ENCODE data around the gene TRIM75.
A peak's percentile ranks its signal among the peaks of the same experiment; 100 is the strongest.

Gene TRIM75

GRCh38 chr4:165055601-165056000, 1.9 kb downstream of the TRIM75 start:
- Histone ChIP-seq H3K79me1 (replicated peaks; ENCODE audit: low read length, poor library complexity, severe bottlenecking) (no peaks in the 10 kb centered on the region), H3K9ac (ENCODE audit: low read length) (no peak overlapping the region), H2BK120ac (ENCODE audit: low read depth, low read length) (no peak overlapping the region), H2AK5ac (ENCODE audit: low read length, severe bottlenecking) (no peak overlapping the region), H3K4me2 (ENCODE audit: low read length, poor library complexity, severe bottlenecking) (no peak overlapping the region), H3K36me3 (ENCODE audit: control insufficient read depth in 1 of 2, insufficient read depth in 2 of 2, low read depth in 1 of 2, low read length in 2 of 2) (no peaks in the 10 kb centered on the region), H4K8ac (ENCODE audit: low read length) (no peak overlapping the region), H3K27me3 (ENCODE audit: control insufficient read depth in 1 of 2, insufficient read depth in 1 of 2, low read length in 2 of 2) (no peaks in the 10 kb centered on the region), H3K23ac (ENCODE audit: low read length in 2 of 2) (no peak overlapping the region), H2BK12ac (ENCODE audit: low read length in 2 of 2) (no peak overlapping the region), H3K27ac (ENCODE audit: low read length, poor library complexity, severe bottlenecking) (no peak overlapping the region), H2BK5ac (ENCODE audit: low read depth, low read length, poor library complexity, severe bottlenecking) (no peak overlapping the region), H3K18ac (ENCODE audit: low read depth in 1 of 2, low read length in 2 of 2) (no peak overlapping the region), H3K14ac (ENCODE audit: low read length in 2 of 2) (no peak overlapping the region), H3K4me1 (ENCODE audit: control insufficient read depth, insufficient read depth, low read depth, low read length) (no peaks in the 10 kb centered on the region), H3K4ac (ENCODE audit: low read depth in 1 of 2, low read length in 2 of 2) (no peak overlapping the region), H3K4me3 (ENCODE audit: insufficient read depth in 1 of 2, low read depth in 1 of 2, low read length in 2 of 2) (no peak overlapping the region), H2AFZ (ENCODE audit: low read depth, low read length) (no peak overlapping the region), H2BK15ac (ENCODE audit: low read depth, poor library complexity, severe bottlenecking) (no peak overlapping the region), H3K9me3 (ENCODE audit: control insufficient read depth, low read length) (no peaks in the 10 kb centered on the region), H4K91ac (ENCODE audit: low read length) (no peak overlapping the region)
- no peak for DNase-seq
- WGBS: 93% methylated on average over 8 of the region's 9 CpGs

- 85% methylated on average over 2 of the region's 2 CpGs for WGBS
- H2AFZ ChIP-seq (ENCODE audit: low read depth, low read length): no peak overlapping the region
- H3K4me1 ChIP-seq (ENCODE audit: control insufficient read depth, insufficient read depth, low read depth, low read length): no peaks in the 10 kb centered on the region
- H2BK12ac ChIP-seq (ENCODE audit: low read length in 2 of 2): no peak overlapping the region
- no peak overlapping the region for H2BK15ac ChIP-seq (ENCODE audit: low read depth, poor library complexity, severe bottlenecking)
- H3K36me3 ChIP-seq (ENCODE audit: control insufficient read depth in 1 of 2, insufficient read depth in 2 of 2, low read depth in 1 of 2, low read length in 2 of 2): no peaks in the 10 kb centered on the region
- H3K18ac ChIP-seq (ENCODE audit: low read depth in 1 of 2, low read length in 2 of 2): no peak overlapping the region
- H4K91ac ChIP-seq (ENCODE audit: low read length): no peak overlapping the region
- H4K8ac ChIP-seq (ENCODE audit: low read length): no peak overlapping the region
- H3K4me2 ChIP-seq (ENCODE audit: low read length, poor library complexity, severe bottlenecking): no peak overlapping the region
- no peak overlapping the region for H3K4ac ChIP-seq (ENCODE audit: low read depth in 1 of 2, low read length in 2 of 2)
- H3K79me1 ChIP-seq (replicated peaks; ENCODE audit: low read length, poor library complexity, severe bottlenecking): no peaks in the 10 kb centered on the region
- H2BK5ac ChIP-seq (ENCODE audit: low read depth, low read length, poor library complexity, severe bottlenecking): no peak overlapping the region
- no peak overlapping the region for H3K4me3 ChIP-seq (ENCODE audit: insufficient read depth in 1 of 2, low read depth in 1 of 2, low read length in 2 of 2)
- H3K14ac ChIP-seq (ENCODE audit: low read length in 2 of 2): no peak overlapping the region
- no peaks in the 10 kb centered on the region for H3K9me3 ChIP-seq (ENCODE audit: control insufficient read depth, low read length)
- no peak overlapping the region for H3K9ac ChIP-seq (ENCODE audit: low read length)
- H3K27me3 ChIP-seq (ENCODE audit: control insufficient read depth in 1 of 2, insufficient read depth in 1 of 2, low read length in 2 of 2): no peaks in the 10 kb centered on the region
- no peak for DNase-seq
- no peak overlapping the region for H3K27ac ChIP-seq (ENCODE audit: low read length, poor library complexity, severe bottlenecking)
- no peak overlapping the region for H2AK5ac ChIP-seq (ENCODE audit: low read length, severe bottlenecking)
- H3K23ac ChIP-seq (ENCODE audit: low read length in 2 of 2): no peak overlapping the region
- no peak overlapping the region for H2BK120ac ChIP-seq (ENCODE audit: low read depth, low read length)
Measured at GRCh38 chr4:165058666-165059065, 5.0 kb downstream of the TRIM75 start.

GRCh38 chr4:165059386-165059785, 5.7 kb downstream of the TRIM75 start:
- Histone ChIP-seq H2AFZ (ENCODE audit: low read depth, low read length) (no peak overlapping the region), H3K27ac (ENCODE audit: low read length, poor library complexity, severe bottlenecking) (no peak overlapping the region), H3K9me3 (ENCODE audit: control insufficient read depth, low read length) (no peaks in the 10 kb centered on the region), H2BK15ac (ENCODE audit: low read depth, poor library complexity, severe bottlenecking) (no peak overlapping the region), H3K27me3 (ENCODE audit: control insufficient read depth in 1 of 2, insufficient read depth in 1 of 2, low read length in 2 of 2) (no peaks in the 10 kb centered on the region), H3K18ac (ENCODE audit: low read depth in 1 of 2, low read length in 2 of 2) (no peak overlapping the region), H3K36me3 (ENCODE audit: control insufficient read depth in 1 of 2, insufficient read depth in 2 of 2, low read depth in 1 of 2, low read length in 2 of 2) (no peaks in the 10 kb centered on the region), H3K4me3 (ENCODE audit: insufficient read depth in 1 of 2, low read depth in 1 of 2, low read length in 2 of 2) (no peak overlapping the region), H3K4ac (ENCODE audit: low read depth in 1 of 2, low read length in 2 of 2) (no peak overlapping the region), H2AK5ac (ENCODE audit: low read length, severe bottlenecking) (no peak overlapping the region), H3K79me1 (replicated peaks; ENCODE audit: low read length, poor library complexity, severe bottlenecking) (no peaks in the 10 kb centered on the region), H2BK5ac (ENCODE audit: low read depth, low read length, poor library complexity, severe bottlenecking) (no peak overlapping the region), H3K4me2 (ENCODE audit: low read length, poor library complexity, severe bottlenecking) (no peak overlapping the region), H3K23ac (ENCODE audit: low read length in 2 of 2) (no peak overlapping the region), H4K8ac (ENCODE audit: low read length) (no peak overlapping the region), H2BK120ac (ENCODE audit: low read depth, low read length) (no peak overlapping the region), H3K9ac (ENCODE audit: low read length) (no peak overlapping the region), H4K91ac (ENCODE audit: low read length) (no peak overlapping the region), H2BK12ac (ENCODE audit: low read length in 2 of 2) (no peak overlapping the region), H3K14ac (ENCODE audit: low read length in 2 of 2) (no peak overlapping the region), H3K4me1 (ENCODE audit: control insufficient read depth, insufficient read depth, low read depth, low read length) (no peaks in the 10 kb centered on the region)
- WGBS: 87% methylated on average over 4 of the region's 4 CpGs
- DNase-seq: no peak

- WGBS: 71% methylated on average over 1 of the region's 1 CpG
- Histone ChIP-seq H3K4ac (ENCODE audit: low read depth in 1 of 2, low read length in 2 of 2) (no peak overlapping the region), H3K27me3 (ENCODE audit: control insufficient read depth in 1 of 2, insufficient read depth in 1 of 2, low read length in 2 of 2) (no peaks in the 10 kb centered on the region), H4K8ac (ENCODE audit: low read length) (no peak overlapping the region), H3K79me1 (replicated peaks; ENCODE audit: low read length, poor library complexity, severe bottlenecking) (no peaks in the 10 kb centered on the region), H2AFZ (ENCODE audit: low read depth, low read length) (no peak overlapping the region), H3K9ac (ENCODE audit: low read length) (no peak overlapping the region), H2BK15ac (ENCODE audit: low read depth, poor library complexity, severe bottlenecking) (no peak overlapping the region), H3K18ac (ENCODE audit: low read depth in 1 of 2, low read length in 2 of 2) (no peak overlapping the region), H3K14ac (ENCODE audit: low read length in 2 of 2) (no peak overlapping the region), H3K4me3 (ENCODE audit: insufficient read depth in 1 of 2, low read depth in 1 of 2, low read length in 2 of 2) (no peak overlapping the region), H3K4me1 (ENCODE audit: control insufficient read depth, insufficient read depth, low read depth, low read length) (no peaks in the 10 kb centered on the region), H3K9me3 (ENCODE audit: control insufficient read depth, low read length) (no peaks in the 10 kb centered on the region), H2BK120ac (ENCODE audit: low read depth, low read length) (no peak overlapping the region), H3K36me3 (ENCODE audit: control insufficient read depth in 1 of 2, insufficient read depth in 2 of 2, low read depth in 1 of 2, low read length in 2 of 2) (no peaks in the 10 kb centered on the region), H3K23ac (ENCODE audit: low read length in 2 of 2) (no peak overlapping the region), H2BK12ac (ENCODE audit: low read length in 2 of 2) (no peak overlapping the region), H4K91ac (ENCODE audit: low read length) (no peak overlapping the region), H2BK5ac (ENCODE audit: low read depth, low read length, poor library complexity, severe bottlenecking) (no peak overlapping the region), H2AK5ac (ENCODE audit: low read length, severe bottlenecking) (no peak overlapping the region), H3K4me2 (ENCODE audit: low read length, poor library complexity, severe bottlenecking) (no peak overlapping the region), H3K27ac (ENCODE audit: low read length, poor library complexity, severe bottlenecking) (no peak overlapping the region)
- peak; percentile 1 for DNase-seq
Measured at GRCh38 chr4:165060938-165061337, 7.3 kb downstream of the TRIM75 start.

Data from mesenchymal stem cell (in vitro differentiated cells and primary cell).